Endothelial cell of umbilical vein (primary cell): ENCODE data around the gene CDCA3. TPM values are rescaled to one million over a fixed set of nuclear protein-coding genes. Genes with fewer than 3 reads are reported as not detected.

ENCODE experiments used
- BruUV-seq: library from RNA; stranded (reverse); fragments of 400-500 nt; replicated peaks from 2 replicates; lab custom pipeline; 2021; lab: Mats Ljungman, UMichigan
- CTCF ChIA-PET: fragments of 300-600, 350-600 bp; sonication (Branson Sonifier 250); formaldehyde crosslinking; loops from one replicate; lab custom pipeline; 2021; ENCODE audit warnings: antibody characterized with exemption, inconsistent platforms; lab: Charles Lee
- POLR2A ChIA-PET: fragments of 300-600, 350-600 bp; sonication (Branson Sonifier 250); formaldehyde crosslinking; loops from one replicate; lab custom pipeline; 2021; ENCODE audit warnings: antibody characterized with exemption, inconsistent platforms; lab: Charles Lee
- DNase-seq: peaks from one replicate; pipeline ENCODE4 v3.0.0-alpha.2; 2011; ENCODE audit warnings: low read depth, low spot score
- FAIRE-seq: peaks from 2 replicates; lab custom pipeline; 2011; peaks lifted over from hg19 to GRCh38; lab: Jason Lieb, UNC
- H2AFZ ChIP-seq: 2 replicates; pipeline ENCODE4 v1.6.0; 2012; ENCODE audit warnings: low read depth, low read length, control low read depth, inconsistent platforms
- H3K27ac ChIP-seq: 2 replicates; pipeline ENCODE4 v1.5.1; 2011; ENCODE audit warnings: low read depth, mild to moderate bottlenecking, control low read depth, low read length, moderate library complexity; ENCODE audit not compliant: insufficient read depth
- H3K27me3 ChIP-seq, 2 experiments: 2 replicates each; pipeline versions ENCODE4 v1.6.0 to v1.6.1; 2011; ENCODE audit warnings: low read length in 2 of 2, mixed read lengths in 1 of 2; ENCODE audit not compliant: control insufficient read depth in 2 of 2, insufficient read depth in 2 of 2
- H3K36me3 ChIP-seq, 2 experiments: 2 replicates in 1 of 2; 3 replicates in 1 of 2; pipeline ENCODE4 v1.5.1; 2011; ENCODE audit warnings: low read length in 2 of 2, mild to moderate bottlenecking in 1 of 2, moderate library complexity in 1 of 2; ENCODE audit not compliant: control insufficient read depth in 2 of 2, insufficient read depth in 2 of 2; ENCODE audit errors: extremely low read depth in 1 of 2
- H3K4me1 ChIP-seq: 3 replicates; pipeline ENCODE4 v1.5.1; 2011; ENCODE audit warnings: mild to moderate bottlenecking, low read length; ENCODE audit not compliant: control insufficient read depth, insufficient read depth; ENCODE audit errors: extremely low read depth
- H3K4me2 ChIP-seq: 2 replicates; pipeline ENCODE4 v1.6.1; 2011; ENCODE audit warnings: low read length, control low read depth, mixed read lengths; ENCODE audit not compliant: insufficient read depth
- H3K4me3 ChIP-seq, 3 experiments: fragments of 200-600 bp in 1 of 3; sonication (generic), shearing (Covaris generic) in 1 of 3; replicated peaks in 1 of 3; 2 replicates each; pipeline ENCODE4 v1.5.1; 2011 to 2016; ENCODE audit warnings: control low read depth in 3 of 3, low read length in 3 of 3, mild to moderate bottlenecking in 2 of 3, inconsistent platforms in 1 of 3, low read depth in 1 of 3, moderate library complexity in 1 of 3; ENCODE audit not compliant: insufficient read depth in 1 of 3
- H3K79me2 ChIP-seq: 2 replicates; pipeline ENCODE4 v1.6.0; 2012; ENCODE audit warnings: low read length, inconsistent platforms; ENCODE audit not compliant: control insufficient read depth, insufficient read depth
- H3K9ac ChIP-seq: replicated peaks from 2 replicates; pipeline ENCODE3; 2011; ENCODE audit warnings: low read length, control low read depth; ENCODE audit not compliant: insufficient read depth; ENCODE audit errors: extremely low read depth
- H3K9me1 ChIP-seq: replicated peaks from 3 replicates; pipeline ENCODE4 v1.6.0; 2011; ENCODE audit warnings: mild to moderate bottlenecking, low read length; ENCODE audit not compliant: control insufficient read depth, insufficient read depth; ENCODE audit errors: extremely low read depth
- H3K9me3 ChIP-seq: replicated peaks from 2 replicates; pipeline ENCODE4 v1.5.1; 2012; ENCODE audit warnings: low read length, inconsistent platforms; ENCODE audit not compliant: control insufficient read depth, insufficient read depth
- H4K20me1 ChIP-seq: replicated peaks from 2 replicates; pipeline ENCODE3; 2011; ENCODE audit warnings: mild to moderate bottlenecking, low read length; ENCODE audit not compliant: control insufficient read depth, insufficient read depth; ENCODE audit errors: extremely low read depth
- EZH2 ChIP-seq: IDR thresholded peaks from 2 replicates; pipeline ENCODE4 v1.6.1; 2012; ENCODE audit warnings: borderline replicate concordance, low read depth, mild to moderate bottlenecking, moderate library complexity, low read length, inconsistent platforms; ENCODE audit not compliant: severe bottlenecking
- FOS ChIP-seq: IDR thresholded peaks from 2 replicates; pipeline ENCODE4 v1.6.1; 2011; ENCODE audit warnings: mild to moderate bottlenecking, low read length, moderate library complexity, borderline replicate concordance; ENCODE audit not compliant: insufficient read depth
- GATA2 ChIP-seq: IDR thresholded peaks from 2 replicates; pipeline ENCODE4 v1.7.0; 2011; ENCODE audit warnings: low read depth, mild to moderate bottlenecking, moderate library complexity, mixed read lengths, low read length; ENCODE audit not compliant: insufficient read length, insufficient read depth
- JUN ChIP-seq: IDR thresholded peaks from 2 replicates; pipeline ENCODE4 v1.6.1; 2011; ENCODE audit warnings: borderline replicate concordance, low read depth; ENCODE audit not compliant: insufficient read length, insufficient read depth
- MYC ChIP-seq: IDR thresholded peaks from one replicate; pipeline ENCODE4 v1.6.1; 2011; ENCODE audit warnings: mild to moderate bottlenecking, low read depth, low read length
- POLR2A ChIP-seq: IDR thresholded peaks from 2 replicates; pipeline ENCODE4 v1.6.1; 2012; ENCODE audit warnings: low read depth, mild to moderate bottlenecking, control low read depth, low read length
- POLR2AphosphoS5 ChIP-seq: IDR thresholded peaks from 2 replicates; pipeline ENCODE4 v1.6.1; 2012; ENCODE audit warnings: low read depth, mild to moderate bottlenecking, control low read depth, low read length, moderate library complexity; ENCODE audit not compliant: insufficient read depth
- dilution Hi-C: fragments of 300-500 bp; cut with MboI; formaldehyde crosslinking; loops from one replicate; pipeline ENCODE4 v1.15.0; 2019; ENCODE audit warnings: low sequenced_read_pairs; ENCODE audit not compliant: extremely low pct_ligation_motif_present
- intact Hi-C: fragments of 100-400 bp; cut with micrococcal nuclease; formaldehyde crosslinking; loops from one replicate; pipeline ENCODE4 v1.10.0; 2022
- polyA plus RNA-seq, 4 experiments: library from polyadenylated mRNA; depleted of rRNA in 3 of 4; stranded (reverse) in 3 of 4; unstranded in 1 of 4; fragments of >200 nt; gene quantifications; 2 replicates each; pipeline versions ENCODE4 v1.2.1 to v1.2.3, GENCODE V29; 2011 to 2012; ENCODE audit warnings: missing spikeins in 1 of 4
- total RNA-seq: library from RNA; stranded (reverse); gene quantifications from 2 replicates; pipeline ENCODE4 v1.2.3, GENCODE V29; 2021
- TF ChIP-seq, protein P1 (sequence below): IDR thresholded peaks from 2 replicates; pipeline ENCODE4 v1.6.1; 2011; ENCODE audit not compliant: insufficient read depth, insufficient read length
- TF ChIP-seq, protein P2 (sequence below), 2 donors: IDR thresholded peaks; 1 replicate in 1 of 2; 2 replicates in 1 of 2; pipeline ENCODE4 v1.5.1; 2011; ENCODE audit warnings: low read length in 2 of 2, mild to moderate bottlenecking in 2 of 2, moderate library complexity in 2 of 2, control low read depth in 1 of 2, inconsistent platforms in 1 of 2, low read depth in 1 of 2; ENCODE audit not compliant: insufficient read depth in 1 of 2; ENCODE audit errors: extremely low read depth in 1 of 2

The CDCA3 gene
- total and polyA plus RNA-seq, 2 donors (not counting 3 experiments of a cell fraction or from before 2014, with no cell fraction given), result 44.3 to 53.5 TPM

DNA sequence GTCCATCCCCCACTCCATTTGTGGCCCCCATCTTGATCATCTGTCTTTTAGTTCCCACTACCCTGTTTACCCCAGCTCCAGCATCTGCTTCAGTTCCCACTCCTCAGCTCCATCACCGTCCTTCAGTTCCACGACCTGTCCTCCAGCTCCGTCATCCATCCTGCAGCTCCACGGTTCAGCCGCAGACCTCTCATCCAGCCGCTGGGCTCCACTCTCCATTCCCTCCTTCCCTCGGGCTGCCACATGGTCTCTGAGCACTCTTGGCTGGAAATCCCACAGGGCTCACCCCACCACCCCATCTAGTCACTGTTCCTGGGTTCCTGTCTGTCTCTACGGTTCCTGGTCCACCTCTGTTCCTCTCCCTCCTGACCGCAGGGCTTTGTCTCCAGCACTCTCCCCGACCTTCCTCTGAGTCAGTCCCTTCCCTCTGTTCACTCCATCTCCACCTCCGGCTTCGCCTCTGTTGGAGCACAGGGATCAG is 26.1 kb downstream of the CDCA3 start:
- H3K9ac ChIP-seq, result no peak overlapping the region
- peaks cover 23% of the 10 kb centered on the region for H3K4me1 ChIP-seq
- POLR2A ChIA-PET, result interaction anchor here (1.1 kb wide), 1 partner anchor 59 kb away, joined by 4 read pairs; the partner anchor contains the start of gene PTMS
- dilution Hi-C loops (no loop called here), intact Hi-C loops (loop anchor here (1.0 kb wide), 5 partner anchors 46 to 208 kb away; partner anchors contain the start of gene MLF2)
- H3K4me2 ChIP-seq, result no peak overlapping the region
- no peak overlapping the region for H2AFZ ChIP-seq
- H3K9me3 ChIP-seq, result no peaks in the 10 kb centered on the region
- CTCF ChIA-PET, result interaction anchor here (0.6 to 12.0 kb wide), 23 partner anchors 10 to 271 kb away, joined by 3 to 148 read pairs (median 5); partner anchors contain the start of genes CD4, COPS7A, LAG3 and MLF2
- H3K27me3 ChIP-seq, result peaks cover 3% of the 10 kb centered on the region in 2 experiments
- no TSS peak for BruUV-seq
- H3K4me3 ChIP-seq, result no peak overlapping the region
- no peak overlapping the region for H3K27ac ChIP-seq
- FAIRE-seq (no peak), DNase-seq (no peak)
- H4K20me1 ChIP-seq, result no peaks in the 10 kb centered on the region
- H3K9me1 ChIP-seq, result no peaks in the 10 kb centered on the region
- H3K79me2 ChIP-seq, result peaks cover 17% of the 10 kb centered on the region
- H3K36me3 ChIP-seq, result no peaks in the 10 kb centered on the region
- TF ChIP-seq POLR2A (no peak), JUN (no peak), FOS (peak; percentile 16), EZH2 (no peak), MYC (no peak), POLR2AphosphoS5 (no peak), GATA2 (no peak)
- TF ChIP-seq, protein P1, sequence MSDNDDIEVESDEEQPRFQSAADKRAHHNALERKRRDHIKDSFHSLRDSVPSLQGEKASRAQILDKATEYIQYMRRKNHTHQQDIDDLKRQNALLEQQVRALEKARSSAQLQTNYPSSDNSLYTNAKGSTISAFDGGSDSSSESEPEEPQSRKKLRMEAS, result no peak
- TF ChIP-seq, protein P2, sequence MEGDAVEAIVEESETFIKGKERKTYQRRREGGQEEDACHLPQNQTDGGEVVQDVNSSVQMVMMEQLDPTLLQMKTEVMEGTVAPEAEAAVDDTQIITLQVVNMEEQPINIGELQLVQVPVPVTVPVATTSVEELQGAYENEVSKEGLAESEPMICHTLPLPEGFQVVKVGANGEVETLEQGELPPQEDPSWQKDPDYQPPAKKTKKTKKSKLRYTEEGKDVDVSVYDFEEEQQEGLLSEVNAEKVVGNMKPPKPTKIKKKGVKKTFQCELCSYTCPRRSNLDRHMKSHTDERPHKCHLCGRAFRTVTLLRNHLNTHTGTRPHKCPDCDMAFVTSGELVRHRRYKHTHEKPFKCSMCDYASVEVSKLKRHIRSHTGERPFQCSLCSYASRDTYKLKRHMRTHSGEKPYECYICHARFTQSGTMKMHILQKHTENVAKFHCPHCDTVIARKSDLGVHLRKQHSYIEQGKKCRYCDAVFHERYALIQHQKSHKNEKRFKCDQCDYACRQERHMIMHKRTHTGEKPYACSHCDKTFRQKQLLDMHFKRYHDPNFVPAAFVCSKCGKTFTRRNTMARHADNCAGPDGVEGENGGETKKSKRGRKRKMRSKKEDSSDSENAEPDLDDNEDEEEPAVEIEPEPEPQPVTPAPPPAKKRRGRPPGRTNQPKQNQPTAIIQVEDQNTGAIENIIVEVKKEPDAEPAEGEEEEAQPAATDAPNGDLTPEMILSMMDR (IDR thresholded peaks at IDR 0.05; ENCODE audit: extremely low read depth in 1 of 2, insufficient read depth in 1 of 2, low read depth in 1 of 2, low read length in 2 of 2), result no peak
